ENCODE data around the gene CRYBG3. TPM values are rescaled to one million over a fixed set of nuclear protein-coding genes. Genes with fewer than 3 reads are reported as not detected.
"Not testable (repeated sequence)": the region's sequence is repeated elsewhere in the genome, so short reads cannot be mapped to it uniquely, and the experiment has no call there.

CRYBG3 gene
- total RNA-seq, 2 experiments from 2014 or later, result 5.3 to 6.2 TPM

DNA sequence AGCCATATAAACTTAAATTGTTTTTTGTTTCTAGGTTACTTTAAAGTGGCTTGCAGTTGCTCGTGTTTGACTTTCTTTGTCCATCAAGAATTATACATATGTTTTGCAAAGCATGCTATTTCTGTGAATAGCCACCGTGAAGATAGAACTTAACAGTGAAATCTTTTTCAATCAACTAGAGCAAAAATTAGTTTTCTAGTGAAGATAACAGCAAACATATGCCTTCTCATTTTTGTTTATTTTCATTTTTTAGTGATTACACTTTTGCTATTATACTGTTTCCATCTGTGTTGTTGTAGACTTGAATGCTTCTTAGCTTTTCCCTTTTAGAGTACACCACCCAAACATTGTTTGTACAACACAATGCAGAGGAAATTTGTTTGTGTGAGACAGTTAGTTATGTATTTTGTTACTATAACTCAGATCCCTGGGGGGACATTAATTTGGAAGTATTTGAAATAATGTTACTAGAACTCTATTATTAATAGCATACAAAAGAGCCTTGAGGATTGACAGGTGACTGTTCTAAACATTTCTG lies 62.8 kb downstream of the CRYBG3 start:
- Mint-ChIP-seq H3K4me3 (no peak overlapping the region), H3K36me3 (ENCODE audit: low read depth) (peaks cover 23% of the 10 kb centered on the region), H3K27ac (no peak overlapping the region), H3K9me3 (no peaks in the 10 kb centered on the region), H3K27me3 (no peaks in the 10 kb centered on the region), H3K4me1 (peaks cover 12% of the 10 kb centered on the region)
- ChIA-PET CTCF (no interaction called here), POLR2A (no interaction called here)
- DNase-seq, result no peak

- CTCF ChIA-PET, result interaction anchor here (0.8 kb wide), 1 partner anchor 9 kb away, joined by 3 read pairs; no protein-coding TSS in a partner anchor
These were observed 64.4 kb downstream of the CRYBG3 start for GRCh38 chr3:97885931-97886824.

DNA sequence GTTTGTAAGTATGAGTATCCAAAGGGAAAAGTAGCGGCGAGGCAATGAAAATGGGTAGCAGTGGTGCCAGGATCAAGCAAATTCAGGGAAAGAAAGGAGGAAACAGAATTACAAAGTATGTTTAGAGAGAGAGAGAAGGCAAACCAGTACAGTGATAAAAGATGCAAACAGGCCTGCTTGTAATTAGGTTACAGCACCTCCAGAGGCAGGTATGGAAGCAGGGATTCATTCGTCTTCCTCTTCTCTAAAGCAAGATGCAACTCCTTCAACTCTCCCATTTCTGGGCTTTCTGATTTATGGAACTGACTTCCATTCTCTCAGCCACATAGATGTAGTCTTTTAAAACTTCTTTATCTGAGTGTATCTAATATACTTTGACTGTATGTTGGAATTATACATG lies 68.0 kb downstream of the CRYBG3 start:
- no peak overlapping the region for H3K27ac Mint-ChIP-seq
- ChIA-PET CTCF (no interaction called here), POLR2A (no interaction called here)
- no peak for DNase-seq
- H3K27me3 Mint-ChIP-seq, result no peaks in the 10 kb centered on the region
- H3K9me3 Mint-ChIP-seq, result no peaks in the 10 kb centered on the region
- peaks cover 26% of the 10 kb centered on the region for H3K36me3 Mint-ChIP-seq (ENCODE audit: low read depth)
- no peak overlapping the region for H3K4me3 Mint-ChIP-seq
- H3K4me1 Mint-ChIP-seq, result no peaks in the 10 kb centered on the region

More at GRCh38 chr3:97885931-97886824, 64.4 kb downstream of the CRYBG3 start:
- Mint-ChIP-seq H3K27ac (no peak overlapping the region), H3K4me3 (no peak overlapping the region), H3K36me3 (ENCODE audit: low read depth) (peaks cover 23% of the 10 kb centered on the region), H3K9me3 (no peaks in the 10 kb centered on the region), H3K27me3 (no peaks in the 10 kb centered on the region), H3K4me1 (peaks cover 12% of the 10 kb centered on the region)
- no peak for DNase-seq
- POLR2A ChIA-PET, result no interaction called here

- no peak overlapping the region for H3K27ac Mint-ChIP-seq
- H3K36me3 Mint-ChIP-seq (ENCODE audit: low read depth), result peaks cover 12% of the 10 kb centered on the region
These were observed 71.0 kb downstream of the CRYBG3 start for GRCh38 chr3:97892852-97893251.

DNA sequence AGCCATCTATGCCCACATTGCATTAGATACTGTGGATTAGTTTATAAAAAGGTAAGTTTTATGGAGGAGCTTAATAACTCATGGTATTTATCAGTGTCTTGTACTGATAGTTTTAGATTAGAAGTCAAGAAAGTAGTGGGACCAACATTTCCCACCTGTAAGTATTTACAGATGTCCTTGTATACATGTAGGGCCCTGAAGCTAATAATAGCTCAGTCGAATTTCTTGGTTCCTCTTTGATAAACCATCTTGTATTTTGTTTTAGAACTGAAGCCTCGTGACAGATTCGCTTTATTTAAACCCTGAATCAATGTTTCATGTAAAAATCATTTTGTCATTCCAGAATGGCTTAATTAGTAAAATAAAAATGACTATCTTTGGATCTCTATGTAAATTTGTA lies 73.4 kb downstream of the CRYBG3 start:
- no peak for DNase-seq
- Mint-ChIP-seq H3K27me3 (no peaks in the 10 kb centered on the region), H3K36me3 (ENCODE audit: low read depth) (peaks cover 11% of the 10 kb centered on the region), H3K27ac (no peak overlapping the region), H3K4me1 (no peaks in the 10 kb centered on the region), H3K9me3 (no peaks in the 10 kb centered on the region), H3K4me3 (no peak overlapping the region)
- ChIA-PET POLR2A (no interaction called here), CTCF (interaction anchor here (1.0 kb wide), 1 partner anchor 127 kb away, joined by 3 read pairs; no protein-coding TSS in a partner anchor)

More at GRCh38 chr3:97892852-97893251, 71.0 kb downstream of the CRYBG3 start:
- Mint-ChIP-seq H3K4me1 (no peaks in the 10 kb centered on the region), H3K4me3 (no peak overlapping the region), H3K9me3 (no peaks in the 10 kb centered on the region), H3K27me3 (no peaks in the 10 kb centered on the region)
- POLR2A ChIA-PET, result no interaction called here
- CTCF ChIA-PET, result no interaction called here
- DNase-seq, result no peak

DNA sequence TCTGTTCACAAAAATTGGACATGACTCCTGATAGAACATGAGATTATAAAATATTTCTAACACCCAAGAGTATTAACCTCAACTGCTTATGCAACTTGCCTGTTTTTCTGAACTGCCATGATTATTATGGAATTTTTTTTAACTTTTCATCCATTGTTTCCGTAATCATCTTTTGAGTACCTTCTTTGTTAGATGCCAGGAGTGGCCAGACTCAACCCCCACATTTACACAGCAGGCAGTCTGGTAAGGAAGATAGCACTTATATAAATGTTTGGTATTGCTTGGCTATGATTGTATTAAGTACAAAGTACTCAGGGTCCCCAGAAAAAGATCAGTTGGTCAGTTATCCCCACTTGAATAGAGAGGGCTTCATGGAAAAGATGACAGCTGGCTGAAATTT lies 74.3 kb downstream of the CRYBG3 start:
- Mint-ChIP-seq H3K36me3 (ENCODE audit: low read depth) (peaks cover 11% of the 10 kb centered on the region), H3K27ac (no peak overlapping the region), H3K9me3 (no peaks in the 10 kb centered on the region), H3K4me1 (peaks cover 3% of the 10 kb centered on the region), H3K27me3 (no peaks in the 10 kb centered on the region), H3K4me3 (no peak overlapping the region)
- DNase-seq, result no peak
- ChIA-PET POLR2A (no interaction called here), CTCF (interaction anchor here (1.0 kb wide), 1 partner anchor 126 kb away, joined by 3 read pairs; no protein-coding TSS in a partner anchor)

DNA sequence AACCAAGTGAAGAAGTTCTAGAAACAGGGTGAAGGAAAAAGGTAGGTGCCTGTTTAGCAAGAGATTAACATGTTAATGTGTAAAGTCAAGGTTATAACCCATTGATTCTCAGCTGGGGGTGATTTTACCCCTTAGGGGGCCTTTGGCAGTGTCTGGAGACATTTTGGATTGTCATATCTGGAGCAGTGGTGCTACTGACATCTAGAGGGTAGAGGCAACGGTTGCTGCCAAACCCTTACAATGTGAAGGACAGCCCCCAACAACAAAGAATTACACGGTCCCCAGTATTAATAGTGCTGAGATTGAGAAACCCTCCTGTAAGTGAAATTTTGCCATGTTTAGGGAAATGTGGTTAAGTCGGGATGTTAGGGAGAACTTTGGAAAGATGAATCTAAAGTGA lies 74.7 kb downstream of the CRYBG3 start:
- Mint-ChIP-seq H3K27me3 (no peaks in the 10 kb centered on the region), H3K4me3 (no peak overlapping the region), H3K9me3 (no peaks in the 10 kb centered on the region), H3K4me1 (peaks cover 7% of the 10 kb centered on the region), H3K27ac (no peak overlapping the region), H3K36me3 (ENCODE audit: low read depth) (peaks cover 11% of the 10 kb centered on the region)
- CTCF ChIA-PET, result interaction anchor here (1.0 kb wide), 1 partner anchor 126 kb away, joined by 3 read pairs; no protein-coding TSS in a partner anchor
- POLR2A ChIA-PET, result no interaction called here
- DNase-seq, result no peak

DNA sequence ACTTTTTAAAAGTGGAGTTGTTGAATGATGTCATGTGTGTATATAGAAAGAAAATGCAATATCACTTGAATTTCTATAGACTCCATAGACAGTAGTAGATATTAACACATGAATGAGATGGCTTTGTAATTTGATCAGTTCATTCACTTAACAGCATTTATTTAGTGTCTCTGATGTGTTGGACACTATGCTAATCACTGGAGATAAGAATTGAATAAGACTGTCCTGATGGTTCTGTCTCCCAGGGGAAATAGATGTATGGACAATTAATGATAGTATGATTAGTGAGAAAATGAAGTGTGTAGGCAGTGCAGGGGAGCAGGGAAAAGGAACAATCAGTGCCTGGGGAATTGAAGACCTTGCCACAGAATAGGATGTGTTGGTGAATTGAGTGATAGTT lies 77.5 kb downstream of the CRYBG3 start:
- DNase-seq, result no peak
- no peak overlapping the region for H3K27ac Mint-ChIP-seq
- CTCF ChIA-PET, result no interaction called here

GRCh38 chr3:97901313-97902248 lies 79.8 kb downstream of the CRYBG3 start:
- Mint-ChIP-seq H3K4me3 (no peak overlapping the region), H3K4me1 (peaks cover 12% of the 10 kb centered on the region), H3K27ac (no peak overlapping the region), H3K27me3 (no peaks in the 10 kb centered on the region), H3K9me3 (no peaks in the 10 kb centered on the region), H3K36me3 (ENCODE audit: low read depth) (peaks cover 8% of the 10 kb centered on the region)
- POLR2A ChIA-PET, result no interaction called here
- CTCF ChIA-PET, result no interaction called here
- no peak for DNase-seq

More for the DNA sequence above, 77.5 kb downstream of the CRYBG3 start:
- Mint-ChIP-seq H3K4me1 (peaks cover 12% of the 10 kb centered on the region), H3K27me3 (no peaks in the 10 kb centered on the region), H3K9me3 (no peaks in the 10 kb centered on the region), H3K36me3 (ENCODE audit: low read depth) (peaks cover 8% of the 10 kb centered on the region), H3K4me3 (no peak overlapping the region)
- POLR2A ChIA-PET, result no interaction called here

DNA sequence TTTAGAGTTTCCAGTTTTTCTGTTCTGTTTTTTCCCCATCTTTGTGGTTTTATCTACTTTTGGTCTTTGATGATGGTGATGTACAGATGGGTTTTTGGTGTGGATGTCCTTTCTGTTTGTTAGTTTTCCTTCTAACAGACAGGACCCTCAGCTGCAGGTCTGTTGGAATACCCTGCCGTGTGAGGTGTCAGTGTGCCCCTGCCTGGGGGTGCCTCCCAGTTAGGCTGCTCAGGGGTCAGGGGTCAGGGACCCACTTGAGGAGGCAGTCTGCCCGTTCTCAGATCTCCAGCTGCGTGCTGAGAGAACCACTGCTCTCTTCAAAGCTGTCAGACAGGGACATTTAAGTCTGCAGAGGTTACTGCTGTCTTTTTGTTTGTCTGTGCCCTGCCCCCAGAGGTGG lies 88.0 kb downstream of the CRYBG3 start:
- H3K27me3 Mint-ChIP-seq, POLR2A ChIA-PET, CTCF ChIA-PET, H3K4me3 Mint-ChIP-seq, H3K9me3 Mint-ChIP-seq, DNase-seq: not testable (repeated sequence)
- Mint-ChIP-seq H3K4me1 (peaks cover 37% of the 10 kb centered on the region), H3K36me3 (ENCODE audit: low read depth) (peaks cover 39% of the 10 kb centered on the region), H3K27ac (peak overlapping the region; percentile 93)

DNA sequence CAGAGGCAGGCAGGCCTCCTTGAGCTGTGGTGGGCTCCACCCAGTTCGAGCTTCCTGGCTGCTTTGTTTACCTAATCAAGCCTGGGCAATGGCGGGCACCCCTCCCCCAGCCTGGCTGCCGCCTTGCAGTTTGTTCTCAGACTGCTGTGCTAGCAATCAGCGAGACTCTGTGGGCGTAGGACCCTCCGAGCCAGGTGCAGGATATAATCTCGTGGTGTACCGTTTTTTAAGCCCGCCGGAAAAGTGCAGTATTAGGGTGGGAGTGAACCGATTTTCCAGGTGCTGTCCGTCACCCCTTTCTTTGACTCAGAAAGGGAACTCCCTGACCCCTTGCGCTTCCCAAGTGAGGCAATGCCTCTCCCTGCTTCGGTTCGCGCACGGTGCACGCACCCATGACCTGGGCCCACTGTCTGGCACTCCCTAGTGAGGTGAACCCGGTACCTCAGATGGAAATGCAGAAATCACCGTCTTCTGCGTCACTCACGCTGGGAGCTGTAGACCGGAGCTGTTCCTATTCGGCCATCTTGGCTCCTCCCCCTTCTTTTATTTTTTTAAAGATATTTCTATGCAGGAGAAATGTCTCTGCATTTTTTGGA lies 88.5 kb downstream of the CRYBG3 start:
- H3K4me1 Mint-ChIP-seq, result peaks cover 37% of the 10 kb centered on the region
- peaks cover 43% of the 10 kb centered on the region for H3K36me3 Mint-ChIP-seq (ENCODE audit: low read depth)
- CTCF ChIA-PET, H3K9me3 Mint-ChIP-seq, POLR2A ChIA-PET, H3K27me3 Mint-ChIP-seq: not testable (repeated sequence)
- DNase-seq, result peak; percentile 43
- peak overlapping the region; percentile 93 for H3K27ac Mint-ChIP-seq
- H3K4me3 Mint-ChIP-seq, result peak overlapping the region; percentile 59

DNA sequence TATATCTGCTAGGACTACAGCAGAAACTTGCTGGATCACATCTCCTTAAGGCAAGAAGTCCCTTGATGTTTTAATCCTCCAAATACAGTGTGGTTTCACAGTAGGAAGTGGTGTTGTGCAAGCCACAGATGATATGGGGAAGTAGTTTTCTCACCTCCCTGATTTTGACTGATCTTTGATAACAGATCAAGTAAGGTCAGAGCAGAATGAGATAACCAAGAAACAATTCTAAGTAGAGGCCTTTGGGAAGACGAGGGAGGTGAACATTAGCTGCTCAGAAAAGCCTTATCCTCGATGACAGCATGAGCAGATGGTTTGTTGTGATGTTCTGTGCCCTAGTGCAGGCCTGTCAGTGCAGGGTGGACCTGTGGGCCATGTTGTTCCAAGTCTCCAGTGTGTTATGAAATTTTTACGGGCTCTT lies 89.1 kb downstream of the CRYBG3 start:
- peak; percentile 47 for DNase-seq
- Mint-ChIP-seq H3K9me3 (peaks cover 9% of the 10 kb centered on the region), H3K36me3 (ENCODE audit: low read depth) (peaks cover 45% of the 10 kb centered on the region)

More for the DNA sequence above, 89.1 kb downstream of the CRYBG3 start:
- ChIA-PET POLR2A (no interaction called here), CTCF (interaction anchor here (0.6 kb wide), 1 partner anchor 739 kb away, joined by 5 read pairs; no protein-coding TSS in a partner anchor)
- Mint-ChIP-seq H3K4me1 (peaks cover 37% of the 10 kb centered on the region), H3K27ac (peak overlapping the region; percentile 93), H3K4me3 (peak overlapping the region; percentile 59), H3K27me3 (no peaks in the 10 kb centered on the region)

Measured in activated CD4-positive, alpha-beta T cell treated with anti-CD3 and anti-CD28 coated beads, Interleukin-2, amount 10 ng/mL, durations not matched to agents 7 days and 5 days (primary cell).